ENCODE results near the gene RICTOR.
"Not testable (repeated sequence)": the region's sequence is repeated elsewhere in the genome, so short reads cannot be mapped to it uniquely, and the experiment has no call there.

Gene RICTOR

DNA sequence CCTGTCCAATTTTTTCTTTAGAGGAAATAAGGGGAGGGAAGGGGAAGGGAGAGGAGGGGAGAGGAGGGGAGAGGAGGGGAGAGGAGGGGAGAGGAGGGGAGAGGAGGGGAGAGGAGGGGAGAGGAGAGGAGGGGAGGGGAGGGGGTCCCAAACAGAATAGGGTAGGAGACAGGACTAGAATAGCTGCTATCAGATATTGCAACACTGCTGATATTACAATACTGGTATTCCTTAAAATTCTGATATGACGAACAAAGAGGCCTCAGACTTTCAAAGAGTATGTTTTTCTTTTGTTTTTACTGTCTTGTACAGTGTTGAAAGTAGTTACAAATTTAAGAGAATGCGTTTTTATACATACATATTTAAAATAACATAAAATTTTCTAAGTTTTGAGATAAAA, 67.5 kb downstream of the RICTOR start:
- DNase-seq (ENCODE audit: low read depth): no peak

DNA sequence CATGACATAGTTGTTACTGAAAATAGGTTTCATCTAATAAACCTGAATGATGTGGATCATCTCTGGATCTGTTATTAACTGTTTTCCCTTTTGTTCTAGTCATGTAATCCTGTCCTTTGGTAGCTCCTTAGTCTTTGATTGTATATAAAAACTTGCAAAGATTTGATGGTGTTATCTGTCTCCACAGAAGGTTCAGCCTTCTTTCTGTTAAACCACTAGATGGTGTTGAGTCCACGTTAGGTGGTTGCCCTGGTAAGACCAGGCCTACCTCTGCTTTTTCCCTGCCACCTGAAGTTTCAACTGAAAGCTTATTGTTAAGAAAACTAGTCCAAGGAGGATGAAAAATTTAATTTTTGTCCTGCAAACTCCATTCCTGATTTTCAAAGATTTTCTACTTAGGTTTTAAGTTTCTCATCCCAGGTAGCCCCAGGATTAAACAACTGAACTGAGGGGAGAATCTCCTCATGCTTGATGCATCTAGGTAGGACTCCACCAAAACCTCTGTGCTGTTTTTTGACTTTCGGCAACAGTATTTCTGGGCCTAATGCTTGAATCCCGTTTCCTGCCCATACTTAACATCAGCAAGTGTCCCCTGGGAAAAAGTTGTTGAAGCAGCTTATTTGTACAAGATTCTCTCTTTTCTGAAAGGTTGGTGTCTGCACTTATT, 68.5 kb downstream of the RICTOR start:
- DNase-seq (ENCODE audit: low read depth): no peak

GRCh38 chr5:39001683-39002082, 72.5 kb downstream of the RICTOR start:
- DNase-seq (ENCODE audit: low read depth): no peak

DNA sequence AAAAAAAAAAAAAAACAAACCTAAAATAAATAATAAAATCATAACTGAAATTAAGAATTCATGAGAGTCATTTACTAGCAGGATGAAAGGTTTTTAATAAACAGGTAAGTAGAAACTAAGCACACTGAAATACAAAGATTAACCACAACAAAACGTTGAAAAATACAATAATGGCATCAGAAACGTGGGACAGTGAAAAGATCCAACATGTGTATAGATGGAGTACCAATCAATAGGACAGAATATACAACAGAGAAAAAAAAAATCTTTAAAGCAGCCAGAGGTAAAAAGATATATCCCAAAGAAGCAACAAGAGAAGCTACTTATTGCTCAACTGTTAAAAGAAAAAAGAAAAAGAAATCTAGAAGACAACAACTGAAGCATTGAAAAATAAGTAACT, 75.2 kb downstream of the RICTOR start:
- no peak for DNase-seq (ENCODE audit: low read depth)

GRCh38 chr5:38997591-38997990, 76.6 kb downstream of the RICTOR start:
- DNase-seq (ENCODE audit: low read depth): no peak

GRCh38 chr5:38996123-38996522, 78.1 kb downstream of the RICTOR start:
- no peak for DNase-seq (ENCODE audit: low read depth)

DNA sequence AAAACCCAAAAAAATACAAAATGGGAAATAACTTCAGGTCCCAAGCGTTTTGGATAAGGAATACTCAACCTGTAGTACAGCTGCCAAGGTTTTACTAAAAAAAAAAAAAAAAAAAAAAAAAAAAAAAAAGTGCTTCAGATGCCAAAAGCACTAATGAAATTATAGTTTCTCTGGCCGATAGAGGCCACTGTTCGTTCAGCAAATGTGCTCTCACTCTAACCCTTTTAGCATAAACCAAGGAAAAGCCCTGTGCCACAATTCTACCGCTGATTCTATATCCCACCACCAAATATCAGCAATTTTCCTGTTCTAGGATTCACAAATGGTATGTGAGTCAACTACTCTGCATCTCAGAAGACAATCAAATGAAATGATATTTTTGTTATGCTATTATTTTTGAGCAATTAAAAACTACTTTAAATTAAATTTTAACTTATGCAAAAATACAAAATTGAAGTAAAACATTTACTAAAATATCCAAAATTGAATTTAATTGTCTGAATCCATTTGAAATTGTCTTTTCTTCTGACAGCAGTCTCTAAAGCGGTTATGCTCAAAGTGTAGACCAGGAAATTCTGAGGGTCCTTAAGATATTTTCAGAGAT, 79.8 kb downstream of the RICTOR start:
- peak; percentile 53 for DNase-seq (ENCODE audit: low read depth)

- DNase-seq (ENCODE audit: low read depth): not testable (repeated sequence)
These were observed 84.1 kb downstream of the RICTOR start for GRCh38 chr5:38989974-38990719.

GRCh38 chr5:38985909-38986452, 88.2 kb downstream of the RICTOR start:
- no peak for DNase-seq (ENCODE audit: low read depth)

DNA sequence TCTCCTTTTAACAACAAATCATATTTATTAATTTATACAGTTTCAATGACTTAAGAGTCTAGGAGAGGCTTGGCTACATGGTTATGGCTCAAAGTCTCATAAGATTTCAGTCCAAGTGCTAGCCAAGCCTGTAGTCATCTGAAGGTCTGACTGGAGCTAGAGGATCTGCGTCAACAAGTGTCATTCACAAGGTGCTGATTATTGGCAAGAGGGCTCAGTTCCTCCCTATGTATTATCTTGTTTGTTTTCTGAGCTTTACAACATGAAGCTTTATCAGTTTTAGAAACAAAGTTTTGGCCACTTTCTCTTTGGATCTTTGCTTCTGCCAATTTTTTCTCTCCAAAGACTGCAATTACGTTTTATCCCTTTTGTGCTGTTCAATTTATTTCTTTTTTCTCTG, 94.7 kb downstream of the RICTOR start:
- no peak for DNase-seq (ENCODE audit: low read depth)

DNA sequence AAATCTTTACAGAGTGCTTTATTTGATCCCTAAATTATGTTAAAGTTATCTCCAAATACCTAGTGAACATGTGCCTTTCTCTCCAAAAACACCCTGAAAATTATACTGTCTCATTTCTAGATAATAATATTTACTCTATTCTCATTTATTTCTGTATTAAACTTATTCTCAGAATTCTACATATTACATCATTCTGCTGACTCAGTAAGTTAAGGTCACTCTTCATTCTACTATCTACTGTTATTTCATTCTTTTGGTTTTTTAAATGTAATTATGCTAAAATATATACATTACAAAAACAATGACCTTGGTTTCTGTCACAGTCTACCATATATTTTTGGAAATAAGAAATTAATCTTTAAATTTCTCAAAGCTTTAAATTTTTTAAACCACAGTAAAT, 96.2 kb downstream of the RICTOR start:
- no peak for DNase-seq (ENCODE audit: low read depth)

DNA sequence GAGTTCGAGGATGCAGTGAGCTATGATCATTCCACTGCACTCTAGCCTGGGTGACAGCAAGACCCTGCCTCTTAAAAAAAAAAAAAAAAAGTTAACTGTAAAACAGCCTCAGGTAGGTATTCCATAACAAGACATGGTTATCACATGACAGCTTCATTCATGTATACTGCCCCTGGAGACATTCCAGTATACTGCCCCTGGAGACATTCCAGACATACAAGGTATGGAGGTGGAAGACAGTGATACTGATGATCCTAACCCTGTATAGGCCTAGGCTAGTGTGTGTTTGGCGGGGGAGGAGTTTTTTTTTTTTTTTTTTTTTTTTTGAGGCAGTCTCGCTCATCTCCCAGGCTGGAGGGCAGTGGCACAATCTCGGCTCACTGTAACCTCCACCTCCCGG, 105.5 kb downstream of the RICTOR start:
- DNase-seq (ENCODE audit: low read depth): no peak

GRCh38 chr5:38961691-38962090, 112.5 kb downstream of the RICTOR start:
- DNase-seq (ENCODE audit: low read depth): no peak

- no peak for DNase-seq (ENCODE audit: low read depth)
These were observed 120.7 kb downstream of the RICTOR start for GRCh38 chr5:38953426-38954012.

DNA sequence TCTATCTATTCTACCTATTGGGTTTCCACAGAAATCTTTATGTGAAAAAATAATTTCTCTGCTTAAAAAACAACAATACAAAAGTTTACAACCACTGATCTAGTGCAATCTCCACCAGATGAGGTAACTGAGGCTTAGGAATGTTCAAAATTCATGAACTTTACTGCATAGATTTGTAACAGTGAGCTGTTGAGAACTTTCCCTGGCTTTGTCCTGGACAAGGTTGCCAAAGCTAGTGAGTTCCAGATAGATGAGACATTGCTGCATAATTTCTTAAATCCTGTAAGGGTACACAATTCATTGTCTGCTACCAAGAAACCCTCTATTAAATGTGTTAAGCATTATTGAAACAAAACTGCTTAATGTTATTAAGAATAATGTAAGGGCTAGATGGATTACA, 125.7 kb downstream of the RICTOR start:
- peak; percentile 8 for DNase-seq (ENCODE audit: low read depth)

DNA sequence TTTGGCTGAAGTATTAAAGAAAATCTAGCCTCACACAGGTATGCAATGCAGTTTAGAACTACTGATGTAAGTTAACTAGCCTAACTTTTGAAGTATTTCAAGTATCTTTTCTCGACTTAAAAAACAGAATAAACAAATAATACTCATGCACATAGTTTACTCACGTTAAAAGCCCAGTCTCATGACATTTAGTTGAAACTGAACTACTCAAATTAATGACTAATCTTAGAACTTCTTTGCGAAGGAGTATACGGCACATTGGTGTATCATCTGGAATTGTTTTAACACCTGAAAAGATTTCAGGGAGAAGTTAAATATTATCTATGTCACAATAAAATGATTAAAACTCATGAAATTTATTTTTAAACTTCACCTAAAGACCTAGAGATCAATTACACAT, 129.9 kb downstream of the RICTOR start:
- no peak for DNase-seq (ENCODE audit: low read depth)

DNA sequence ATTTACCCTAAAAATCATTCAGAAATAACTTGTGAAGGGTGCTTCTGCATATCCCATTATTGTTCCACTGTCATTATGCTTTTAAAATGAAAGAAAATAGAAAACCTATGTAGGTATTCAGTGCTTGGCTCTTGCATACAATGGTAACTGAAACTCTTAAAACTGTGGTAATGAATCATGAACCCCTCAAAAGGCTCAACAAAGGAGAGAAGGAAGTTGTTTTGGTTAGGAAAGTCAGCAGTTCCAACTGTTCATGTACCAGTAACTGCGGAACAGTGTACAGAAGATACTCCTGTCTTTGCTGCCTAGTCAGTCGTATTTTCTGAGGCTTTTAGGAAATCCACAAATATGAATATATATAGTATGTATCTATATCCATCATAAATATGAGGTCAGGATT, 132.3 kb downstream of the RICTOR start:
- DNase-seq (ENCODE audit: low read depth): no peak

DNA sequence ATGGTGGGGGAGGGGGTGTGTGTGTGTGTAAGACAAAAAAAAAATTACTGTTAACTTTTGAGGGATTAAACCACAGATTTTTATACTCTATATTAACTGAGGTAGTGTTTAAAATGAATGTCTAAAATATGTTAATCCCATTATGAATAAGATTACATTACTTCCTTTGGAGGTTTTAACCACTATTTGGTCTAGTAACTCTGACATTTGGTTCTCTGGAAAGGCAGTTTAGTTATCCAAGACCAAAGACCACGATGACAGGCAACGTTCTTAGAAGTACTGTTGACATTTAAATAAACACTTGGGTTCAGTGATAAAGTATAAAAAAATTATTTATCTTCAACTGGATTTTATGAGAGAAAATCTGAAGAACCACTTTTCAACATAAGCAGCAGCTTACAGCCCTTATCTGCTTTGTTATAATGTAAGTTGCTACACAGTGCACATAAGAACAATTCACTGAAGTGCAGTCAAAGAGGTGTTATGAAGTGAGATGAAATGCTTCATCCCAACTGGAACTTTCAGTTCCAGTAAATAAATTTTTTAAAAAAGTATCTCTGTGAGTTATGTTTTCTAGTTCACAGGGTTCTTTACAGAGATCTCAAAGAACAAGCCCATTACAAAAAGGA, 133.9 kb downstream of the RICTOR start:
- DNase-seq (ENCODE audit: low read depth): no peak

DNA sequence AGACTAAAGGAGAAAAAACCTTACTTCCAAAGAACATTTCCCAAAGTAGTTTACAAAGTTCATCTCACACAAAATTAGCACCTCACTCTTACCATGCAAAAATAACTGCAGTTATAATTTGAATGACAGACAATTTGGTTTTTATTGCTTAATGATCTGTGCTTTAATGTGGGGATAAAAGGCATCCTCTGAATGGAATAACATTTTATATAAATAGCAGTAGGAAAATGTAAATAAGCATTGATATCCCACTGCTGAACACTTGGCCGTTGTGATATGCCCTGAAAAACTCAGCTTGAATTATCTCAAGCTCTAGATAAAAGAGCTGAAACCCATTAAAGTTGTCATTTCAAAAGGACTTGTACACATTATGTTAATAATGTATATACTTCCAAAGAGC, 135.2 kb downstream of the RICTOR start:
- no peak for DNase-seq (ENCODE audit: low read depth)

DNA sequence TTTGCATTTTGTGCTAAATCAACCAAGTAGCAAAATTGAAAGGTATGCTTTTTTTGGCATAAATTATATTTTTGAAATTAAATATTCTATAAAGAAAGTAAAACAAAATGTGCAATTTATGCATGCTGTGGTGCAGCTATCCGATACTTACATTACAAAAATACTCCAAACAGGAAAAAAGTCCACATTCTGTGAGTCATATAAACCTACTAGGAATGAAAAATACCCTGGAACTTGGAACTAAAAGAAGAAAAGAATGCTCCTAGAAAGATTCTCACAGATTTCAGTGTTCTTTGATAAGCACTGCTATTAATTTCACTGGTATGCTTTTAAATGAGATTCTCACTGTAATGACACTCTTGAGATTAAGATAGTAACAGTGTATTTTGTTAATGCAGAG, 135.8 kb downstream of the RICTOR start:
- DNase-seq (ENCODE audit: low read depth): peak; percentile 9

- no peak for DNase-seq (ENCODE audit: low read depth)
These were observed 137.9 kb downstream of the RICTOR start for GRCh38 chr5:38936269-38936668.

DNA sequence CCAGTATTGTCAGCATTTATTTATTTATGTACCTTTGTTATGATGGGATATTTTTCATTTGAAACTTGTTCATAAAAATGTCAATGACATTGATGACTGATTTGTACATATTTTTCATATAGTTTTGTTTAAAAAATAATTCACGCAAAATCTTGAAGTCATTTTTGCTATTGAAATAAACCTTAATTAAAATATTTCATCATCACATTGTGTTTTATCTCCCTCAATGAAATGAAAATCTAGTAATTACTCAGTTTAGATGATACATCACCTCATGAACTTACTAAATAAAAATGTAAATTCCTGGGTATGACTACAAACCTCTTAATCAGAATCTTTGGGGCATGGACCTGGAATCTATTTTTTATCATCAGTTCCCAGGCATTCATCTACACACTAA, 138.8 kb downstream of the RICTOR start:
- DNase-seq (ENCODE audit: low read depth): no peak

Data from stromal cell of bone marrow (primary cell).